ENCODE data around the gene INPP5A.

INPP5A gene

GRCh38 chr10:132697578-132698200, 160.1 kb downstream of the INPP5A start:
- in situ Hi-C loops (cut with HindIII; ENCODE audit: low sequenced_read_pairs), result no loop called here

- in situ Hi-C loops (cut with HindIII; ENCODE audit: low sequenced_read_pairs), result no loop called here
Observed at GRCh38 chr10:132698211-132698751, 160.7 kb downstream of the INPP5A start.

- in situ Hi-C loops (cut with HindIII; ENCODE audit: low sequenced_read_pairs), result no loop called here
Observed at GRCh38 chr10:132698761-132699391, 161.3 kb downstream of the INPP5A start.

GRCh38 chr10:132699411-132700155, 162.0 kb downstream of the INPP5A start:
- in situ Hi-C loops (cut with HindIII; ENCODE audit: low sequenced_read_pairs), result loop anchor here (5.0 kb wide), 2 partner anchors 82 to 237 kb away; no protein-coding TSS in a partner anchor

GRCh38 chr10:132700156-132701098, 162.8 kb downstream of the INPP5A start:
- in situ Hi-C loops (cut with HindIII; ENCODE audit: low sequenced_read_pairs), result loop anchor here (5.0 kb wide), 2 partner anchors 83 to 238 kb away; no protein-coding TSS in a partner anchor

GRCh38 chr10:132701099-132701845, 163.7 kb downstream of the INPP5A start:
- in situ Hi-C loops (cut with HindIII; ENCODE audit: low sequenced_read_pairs), result loop anchor here (5.0 kb wide), 2 partner anchors 84 to 239 kb away; no protein-coding TSS in a partner anchor

- in situ Hi-C loops (cut with HindIII; ENCODE audit: low sequenced_read_pairs), result loop anchor here (5.0 kb wide), 2 partner anchors 85 to 240 kb away; no protein-coding TSS in a partner anchor
Observed at GRCh38 chr10:132701846-132702190, 164.2 kb downstream of the INPP5A start.

GRCh38 chr10:132702601-132703418, 165.2 kb downstream of the INPP5A start:
- in situ Hi-C loops (cut with HindIII; ENCODE audit: low sequenced_read_pairs), result loop anchor here (5.0 kb wide), 2 partner anchors 86 to 241 kb away; no protein-coding TSS in a partner anchor

GRCh38 chr10:132703419-132704007, 165.9 kb downstream of the INPP5A start:
- in situ Hi-C loops (cut with HindIII; ENCODE audit: low sequenced_read_pairs), result loop anchor here (5.0 kb wide), 2 partner anchors 86 to 241 kb away; no protein-coding TSS in a partner anchor

- in situ Hi-C loops (cut with HindIII; ENCODE audit: low sequenced_read_pairs), result loop anchor here (5.0 kb wide), 2 partner anchors 87 to 242 kb away; no protein-coding TSS in a partner anchor
Observed at GRCh38 chr10:132704008-132704814, 166.6 kb downstream of the INPP5A start.

- in situ Hi-C loops (cut with HindIII; ENCODE audit: low sequenced_read_pairs), result loop anchor here (5.0 kb wide), 2 partner anchors 87 to 242 kb away; no protein-coding TSS in a partner anchor
Observed at GRCh38 chr10:132704815-132705064, 167.2 kb downstream of the INPP5A start.

- in situ Hi-C loops (cut with HindIII; ENCODE audit: low sequenced_read_pairs), result no loop called here
Observed at GRCh38 chr10:132705173-132705572, 167.6 kb downstream of the INPP5A start.

GRCh38 chr10:132705943-132706342, 168.4 kb downstream of the INPP5A start:
- in situ Hi-C loops (cut with HindIII; ENCODE audit: low sequenced_read_pairs), result no loop called here

- in situ Hi-C loops (cut with HindIII; ENCODE audit: low sequenced_read_pairs), result no loop called here
Observed at GRCh38 chr10:132706701-132707100, 169.1 kb downstream of the INPP5A start.

- in situ Hi-C loops (cut with HindIII; ENCODE audit: low sequenced_read_pairs), result no loop called here
Observed at GRCh38 chr10:132707121-132707775, 169.7 kb downstream of the INPP5A start.

- in situ Hi-C loops (cut with HindIII; ENCODE audit: low sequenced_read_pairs), result no loop called here
Observed at GRCh38 chr10:132707776-132708171, 170.2 kb downstream of the INPP5A start.

- in situ Hi-C loops (cut with HindIII; ENCODE audit: low sequenced_read_pairs), result no loop called here
Observed at GRCh38 chr10:132708441-132708840, 170.9 kb downstream of the INPP5A start.
